A549 (cell line): Measurements from ENCODE around the gene MLLT1.

Experiments used
- ATOH8 ChIP-seq: fragments of 250-450 bp; sonication (Bioruptor Pico); IDR thresholded peaks from 2 replicates; pipeline ENCODE4 v1.5.0; 2020; ENCODE audit warnings: low read depth, mild to moderate bottlenecking, moderate library complexity
- CBX2 ChIP-seq: fragments of 200-600 bp; sonication (generic); IDR thresholded peaks from 2 replicates; pipeline ENCODE4 v1.6.1; 2016; ENCODE audit warnings: low read depth, mild to moderate bottlenecking, borderline replicate concordance
- CTCF ChIP-seq: fragments of >200 bp; sonication (Bioruptor Twin); formaldehyde crosslinking; IDR thresholded peaks from 3 replicates; pipeline ENCODE4 v1.5.1; 2016
- EHF ChIP-seq: fragments of 250-450 bp; sonication (Bioruptor Pico); IDR thresholded peaks from 2 replicates; pipeline ENCODE4 v1.5.0; 2020; ENCODE audit warnings: mild to moderate bottlenecking
- EP300 ChIP-seq, 2 experiments: fragments of >200 bp; sonication (Bioruptor Twin); formaldehyde crosslinking; IDR thresholded peaks; 2 replicates in 1 of 2; 3 replicates in 1 of 2; pipeline ENCODE4 v1.6.1; 2016 to 2017
- GATA3 ChIP-seq: IDR thresholded peaks from 2 replicates; pipeline ENCODE4 v1.6.1; 2012; ENCODE audit warnings: borderline replicate concordance
- HMGXB4 ChIP-seq: fragments of 250-450 bp; sonication (Bioruptor Pico); IDR thresholded peaks from 2 replicates; pipeline ENCODE4 v1.5.0; 2021; ENCODE audit warnings: mild to moderate bottlenecking, moderate library complexity, borderline replicate concordance
- HOXA7 ChIP-seq: fragments of 250-450 bp; sonication (Bioruptor Pico); IDR thresholded peaks from 2 replicates; pipeline ENCODE4 v1.5.0; 2020; ENCODE audit warnings: mild to moderate bottlenecking, moderate library complexity
- POLR2A ChIP-seq: IDR thresholded peaks from 2 replicates; pipeline ENCODE4 v1.6.1; 2012; ENCODE audit warnings: mild to moderate bottlenecking, low read length
- RFX5 ChIP-seq: fragments of 450-650 bp; IDR thresholded peaks from 2 replicates; pipeline ENCODE4 v1.7.1; 2014; ENCODE audit warnings: antibody characterized with exemption, mild to moderate bottlenecking, moderate library complexity
- ZC3H11A ChIP-seq: fragments of 450-650 bp; IDR thresholded peaks from 2 replicates; pipeline ENCODE4 v1.6.1; 2014; ENCODE audit warnings: antibody characterized with exemption, mild to moderate bottlenecking

GRCh38 chr19:6271251-6271650 is 8.5 kb downstream of the MLLT1 start:
- TF ChIP-seq CTCF (no peak), GATA3 (no peak), POLR2A (no peak), CBX2 (no peak), EHF (CRISPR knock-in tag) (no peak), ATOH8 (CRISPR knock-in tag) (no peak), HOXA7 (CRISPR knock-in tag) (no peak), EP300 (IDR thresholded peaks at IDR 0.05) (no peak), RFX5 (no peak), ZC3H11A (no peak), HMGXB4 (no peak)
